ENCODE data around the gene KRTAP5-2. TPM values are rescaled to one million over a fixed set of nuclear protein-coding genes. Genes with fewer than 3 reads are reported as not detected.

The KRTAP5-2 gene
- total RNA-seq, 1 donor from 2014 or later: not detected

DNA sequence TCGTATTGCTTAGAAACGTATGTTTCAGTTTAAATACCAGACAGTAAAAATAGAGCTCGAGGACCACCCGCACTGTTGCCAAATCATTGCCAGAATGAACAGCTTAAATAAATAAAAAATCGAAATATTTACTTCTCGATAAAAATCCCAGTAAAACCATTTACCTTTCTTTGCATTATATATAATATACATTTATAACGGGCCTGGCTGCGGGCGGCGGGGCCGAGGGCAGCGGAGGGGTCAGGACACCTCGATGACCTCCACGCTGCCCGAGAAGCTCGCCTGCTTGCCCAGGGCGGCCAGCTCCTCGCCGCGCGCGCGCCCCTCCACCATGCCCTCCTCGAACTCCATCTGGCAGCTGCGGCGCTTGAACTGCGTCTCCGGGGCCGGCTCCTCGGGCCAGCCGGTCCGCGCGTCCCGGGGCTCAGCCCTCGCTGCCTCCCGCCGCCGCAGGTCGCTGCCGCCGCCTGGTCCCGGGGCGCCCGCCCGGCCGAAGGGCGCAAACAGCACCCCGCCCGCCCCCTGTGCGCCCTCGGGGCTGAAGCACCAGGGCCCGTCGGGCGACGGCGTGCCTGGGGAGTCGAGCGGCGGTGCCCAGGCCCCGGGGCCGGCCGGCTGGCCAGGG is 41.7 kb downstream of the KRTAP5-2 start:
- no peaks in the 10 kb centered on the region for H3K27me3 ChIP-seq (ENCODE audit: control insufficient read depth, insufficient read depth, low read length)
- no peak overlapping the region for H3K4me3 ChIP-seq (ENCODE audit: low read depth, low read length)
- peaks cover 1% of the 10 kb centered on the region for H3K36me3 ChIP-seq (ENCODE audit: control insufficient read depth, insufficient read depth, low read length)
- TF ChIP-seq, protein P1, sequence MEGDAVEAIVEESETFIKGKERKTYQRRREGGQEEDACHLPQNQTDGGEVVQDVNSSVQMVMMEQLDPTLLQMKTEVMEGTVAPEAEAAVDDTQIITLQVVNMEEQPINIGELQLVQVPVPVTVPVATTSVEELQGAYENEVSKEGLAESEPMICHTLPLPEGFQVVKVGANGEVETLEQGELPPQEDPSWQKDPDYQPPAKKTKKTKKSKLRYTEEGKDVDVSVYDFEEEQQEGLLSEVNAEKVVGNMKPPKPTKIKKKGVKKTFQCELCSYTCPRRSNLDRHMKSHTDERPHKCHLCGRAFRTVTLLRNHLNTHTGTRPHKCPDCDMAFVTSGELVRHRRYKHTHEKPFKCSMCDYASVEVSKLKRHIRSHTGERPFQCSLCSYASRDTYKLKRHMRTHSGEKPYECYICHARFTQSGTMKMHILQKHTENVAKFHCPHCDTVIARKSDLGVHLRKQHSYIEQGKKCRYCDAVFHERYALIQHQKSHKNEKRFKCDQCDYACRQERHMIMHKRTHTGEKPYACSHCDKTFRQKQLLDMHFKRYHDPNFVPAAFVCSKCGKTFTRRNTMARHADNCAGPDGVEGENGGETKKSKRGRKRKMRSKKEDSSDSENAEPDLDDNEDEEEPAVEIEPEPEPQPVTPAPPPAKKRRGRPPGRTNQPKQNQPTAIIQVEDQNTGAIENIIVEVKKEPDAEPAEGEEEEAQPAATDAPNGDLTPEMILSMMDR (IDR thresholded peaks at IDR 0.05; ENCODE audit: insufficient read depth, low read length, poor library complexity, severe bottlenecking): no peak
- no peak for DNase-seq (ENCODE audit: low read depth)

DNA sequence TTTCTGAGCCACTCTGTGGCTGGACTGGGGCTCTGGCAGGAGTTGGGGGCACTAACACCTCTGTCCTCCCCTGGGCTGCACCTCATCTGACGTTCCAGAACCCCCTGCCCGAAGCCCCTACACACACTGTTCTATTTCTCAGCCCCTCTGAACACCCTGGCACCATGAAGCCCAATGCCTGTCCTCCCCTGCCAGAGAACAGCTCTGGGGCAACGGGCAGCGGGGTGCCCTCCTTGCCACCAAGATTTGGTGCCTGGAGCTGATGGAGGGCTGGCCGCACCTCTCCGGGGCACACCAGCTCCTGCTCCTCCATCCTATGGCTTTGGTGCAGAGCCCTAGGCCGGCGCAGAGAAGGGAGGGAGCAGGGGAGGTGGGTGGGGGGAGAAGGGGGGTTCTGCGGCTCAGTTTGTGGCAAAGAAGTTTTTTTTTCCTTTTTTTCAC is 42.4 kb downstream of the KRTAP5-2 start:
- Histone ChIP-seq H3K27me3 (ENCODE audit: control insufficient read depth, insufficient read depth, low read length) (no peaks in the 10 kb centered on the region), H3K36me3 (ENCODE audit: control insufficient read depth, insufficient read depth, low read length) (peaks cover 1% of the 10 kb centered on the region), H3K4me3 (ENCODE audit: low read depth, low read length) (no peak overlapping the region)
- DNase-seq (ENCODE audit: low read depth): no peak
- TF ChIP-seq, protein P1 (IDR thresholded peaks at IDR 0.05; ENCODE audit: insufficient read depth, low read length, poor library complexity, severe bottlenecking): no peak

DNA sequence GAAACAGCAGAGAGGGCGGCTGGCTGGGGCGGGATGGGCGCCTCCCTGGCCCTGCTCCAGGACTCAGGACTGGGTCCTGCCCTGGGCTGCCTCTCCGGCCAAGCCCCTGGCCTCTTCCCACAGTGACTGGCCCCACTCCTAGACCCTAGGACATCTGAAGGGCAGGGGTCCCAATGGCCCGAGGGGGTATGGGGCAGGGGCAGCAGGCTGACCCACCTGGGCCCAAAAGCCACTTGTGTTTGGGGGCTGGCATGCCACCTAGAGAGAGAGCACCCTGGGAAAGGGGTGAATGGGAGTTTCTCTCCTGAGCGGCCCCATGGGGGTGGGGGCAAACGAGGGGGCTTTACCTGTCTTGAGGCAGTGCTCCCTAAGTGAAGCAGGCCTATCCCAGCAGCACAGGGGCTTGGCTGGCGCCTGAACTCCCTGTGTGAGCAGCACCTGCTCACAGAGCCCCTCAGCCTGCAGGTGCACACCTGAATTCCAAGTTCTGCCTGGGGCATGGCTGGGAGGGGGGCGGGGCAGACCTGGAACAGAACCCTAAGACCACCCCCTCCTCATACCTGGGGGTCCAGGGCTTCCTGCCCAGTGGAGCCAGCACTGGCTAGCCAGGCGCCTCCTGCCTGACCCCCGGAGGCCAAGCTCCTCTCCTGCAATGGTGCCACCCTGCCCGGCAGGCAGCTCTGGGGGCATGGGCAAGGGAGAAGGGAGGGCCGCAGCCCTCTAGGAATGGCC is 42.9 kb downstream of the KRTAP5-2 start:
- no peak for DNase-seq (ENCODE audit: low read depth)
- H3K4me3 ChIP-seq (ENCODE audit: low read depth, low read length): no peak overlapping the region
- no peaks in the 10 kb centered on the region for H3K27me3 ChIP-seq (ENCODE audit: control insufficient read depth, insufficient read depth, low read length)
- TF ChIP-seq, protein P1 (IDR thresholded peaks at IDR 0.05; ENCODE audit: insufficient read depth, low read length, poor library complexity, severe bottlenecking): no peak
- H3K36me3 ChIP-seq (ENCODE audit: control insufficient read depth, insufficient read depth, low read length): no peaks in the 10 kb centered on the region

DNA sequence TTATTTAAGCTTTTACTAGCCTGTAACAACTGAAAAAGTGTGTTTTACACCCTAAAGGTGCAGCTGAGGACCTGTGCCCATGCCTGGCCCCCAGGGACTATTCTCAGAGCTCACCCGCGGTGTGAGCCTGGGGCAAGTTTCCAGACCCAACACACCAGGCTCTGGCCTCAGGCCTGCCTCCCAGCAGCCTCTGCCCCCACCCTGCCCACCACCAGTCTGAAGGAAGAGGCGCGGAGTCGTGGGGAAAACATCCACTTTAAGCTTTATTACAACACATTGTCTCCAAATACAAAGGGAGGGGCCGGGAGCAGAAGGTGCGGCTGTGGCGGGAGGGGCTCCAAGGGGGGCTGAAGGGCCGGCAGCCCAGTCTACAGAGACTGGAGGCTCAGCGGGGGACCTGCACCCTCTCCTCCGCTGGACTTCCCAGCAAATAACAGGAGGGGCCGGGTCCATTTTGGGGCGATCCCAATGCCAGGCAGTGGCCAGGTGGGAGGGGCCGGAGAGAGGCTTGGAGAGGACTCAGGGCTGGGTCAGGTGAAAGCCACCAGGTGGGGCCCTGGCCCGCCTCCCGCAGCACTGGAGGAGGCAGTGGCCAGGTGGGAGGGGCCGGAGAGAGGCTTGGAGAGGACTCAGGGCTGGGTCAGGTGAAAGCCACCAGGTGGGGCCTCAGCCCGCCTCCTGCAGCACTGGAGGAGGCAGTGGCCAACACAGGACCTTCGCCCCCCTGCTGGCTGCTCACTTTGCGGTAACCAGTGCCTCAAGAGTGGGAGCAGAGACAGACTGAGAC is 44.1 kb downstream of the KRTAP5-2 start:
- no peak for DNase-seq (ENCODE audit: low read depth)
- H3K36me3 ChIP-seq (ENCODE audit: control insufficient read depth, insufficient read depth, low read length): no peaks in the 10 kb centered on the region
- H3K27me3 ChIP-seq (ENCODE audit: control insufficient read depth, insufficient read depth, low read length): peaks cover 2% of the 10 kb centered on the region
- TF ChIP-seq, protein P1 (IDR thresholded peaks at IDR 0.05; ENCODE audit: insufficient read depth, low read length, poor library complexity, severe bottlenecking): peak; percentile 5
- H3K4me3 ChIP-seq (ENCODE audit: low read depth, low read length): no peak overlapping the region

DNA sequence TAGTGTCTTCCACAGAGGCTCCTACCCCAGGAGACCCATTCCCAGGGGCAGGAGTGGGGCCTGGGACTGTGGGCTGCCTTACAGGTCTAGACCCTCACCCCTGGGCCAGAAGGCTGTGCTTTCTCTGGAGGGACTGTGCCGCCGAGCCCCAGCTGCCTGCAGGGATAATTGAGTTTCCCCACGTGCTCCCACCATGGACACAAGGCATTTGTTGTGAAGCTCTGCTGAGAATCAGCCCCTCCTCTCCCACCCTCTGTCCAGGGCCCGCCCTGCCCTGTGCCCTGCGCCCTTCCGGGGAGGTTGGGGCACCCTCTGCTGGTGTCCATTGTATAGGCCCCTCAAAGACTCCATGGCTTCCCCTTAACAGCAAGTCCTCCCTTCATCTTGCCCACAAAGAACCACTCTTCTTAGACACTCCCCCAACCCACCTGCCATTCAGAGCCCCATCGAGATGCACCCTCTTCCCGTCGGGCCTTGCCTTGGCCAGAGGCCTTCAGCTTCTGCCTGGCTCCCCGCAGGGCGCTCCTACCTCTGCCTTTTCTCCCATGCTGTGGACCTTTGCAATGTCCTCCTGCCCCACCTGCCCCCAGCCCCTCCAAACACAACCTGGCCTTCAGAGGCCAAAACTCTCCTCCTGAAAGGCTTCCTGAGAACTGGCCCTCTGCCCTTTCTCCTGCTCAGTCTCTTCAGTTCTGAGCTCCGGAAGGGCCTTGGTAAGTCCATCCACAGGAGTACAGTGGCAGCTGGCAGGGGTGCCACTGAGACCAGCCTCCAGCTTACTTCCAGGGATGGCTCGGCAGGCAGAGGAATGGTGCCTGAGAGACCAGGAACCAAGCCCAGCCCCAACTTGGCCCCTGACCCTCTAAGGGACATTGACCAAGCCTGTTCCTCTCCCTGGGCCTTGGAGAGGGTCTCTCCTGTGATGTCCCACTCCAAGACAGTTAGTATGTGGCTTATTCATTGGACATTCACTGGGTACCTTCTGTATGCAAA is 48.5 kb downstream of the KRTAP5-2 start:
- no peak for DNase-seq (ENCODE audit: low read depth)
- Histone ChIP-seq H3K36me3 (ENCODE audit: control insufficient read depth, insufficient read depth, low read length) (no peaks in the 10 kb centered on the region), H3K27me3 (ENCODE audit: control insufficient read depth, insufficient read depth, low read length) (peaks cover 42% of the 10 kb centered on the region), H3K4me3 (ENCODE audit: low read depth, low read length) (no peak overlapping the region)
- TF ChIP-seq, protein P1 (IDR thresholded peaks at IDR 0.05; ENCODE audit: insufficient read depth, low read length, poor library complexity, severe bottlenecking): no peak

Data from kidney epithelial cell (primary cell).